HFFc6 (cell line): ENCODE results near the gene RAB7A. TPM values are rescaled to one million over a fixed set of nuclear protein-coding genes. Genes with fewer than 3 reads are reported as not detected.

Experiments
- DNase-seq: peaks from one replicate; pipeline ENCODE4 v3.0.0-alpha.2; 2018
- H3K27ac Mint-ChIP-seq: 2 replicates; pipeline ENCODE4 v1.8.0; 2020; ENCODE audit warnings: mild to moderate bottlenecking, mixed read lengths
- H3K27me3 Mint-ChIP-seq: 2 replicates; pipeline ENCODE4 v1.8.0; 2021; ENCODE audit warnings: mild to moderate bottlenecking, moderate library complexity, mixed read lengths; ENCODE audit not compliant: insufficient read depth
- H3K36me3 Mint-ChIP-seq: 2 replicates; pipeline ENCODE4 v1.8.0; 2021; ENCODE audit warnings: low read depth, mixed read lengths
- H3K4me1 Mint-ChIP-seq: 2 replicates; pipeline ENCODE4 v1.8.0; 2020; ENCODE audit warnings: low read depth, mixed read lengths
- H3K4me3 Mint-ChIP-seq: 2 replicates; pipeline ENCODE4 v1.8.0; 2020; ENCODE audit warnings: mild to moderate bottlenecking, moderate library complexity, mixed read lengths
- H3K9me3 Mint-ChIP-seq: 2 replicates; pipeline ENCODE4 v1.8.0; 2020; ENCODE audit warnings: mild to moderate bottlenecking, mixed read lengths
- CTCF ChIP-seq: fragments of 200-600 bp; sonication (generic); IDR thresholded peaks from 2 replicates; pipeline ENCODE4 v1.5.0; 2021; ENCODE audit warnings: antibody characterized with exemption, mild to moderate bottlenecking
- total RNA-seq, 6 experiments: library from RNA; stranded (reverse); fragmentation: NEBNext Ultra II Directional; extraction: Animal tissue kit (Norgen Biotek cat#: 25700); gene quantifications; 2 replicates in 1 of 6; 3 replicates in 5 of 6; pipeline ENCODE4 v1.2.3, GENCODE V29; 2021

RAB7A gene
- total RNA-seq, 6 experiments from 2014 or later, result 311 to 355 (median 323) TPM

- peaks cover 51% of the 10 kb centered on the region for H3K4me1 Mint-ChIP-seq
- DNase-seq, result no peak
- peak overlapping the region; percentile 10; the same call in 1 of the 2 replicates for H3K27ac Mint-ChIP-seq
- H3K36me3 Mint-ChIP-seq, result peaks cover 60% of the 10 kb centered on the region
- no peaks in the 10 kb centered on the region; the same call in 1 of the 2 replicates for H3K27me3 Mint-ChIP-seq
- H3K9me3 Mint-ChIP-seq, result no peaks in the 10 kb centered on the region
- H3K4me3 Mint-ChIP-seq, result no peak overlapping the region
- no peak for TF ChIP-seq CTCF
These were observed 75.9 kb downstream of the RAB7A start for GRCh38 chr3:128801779-128802380.

- no peak for DNase-seq
- TF ChIP-seq CTCF, result no peak
- Mint-ChIP-seq H3K4me1 (peaks cover 54% of the 10 kb centered on the region), H3K36me3 (peaks cover 58% of the 10 kb centered on the region), H3K9me3 (no peaks in the 10 kb centered on the region), H3K27ac (peak overlapping the region; percentile 79), H3K4me3 (0 out of 2 replicates have a peak overlapping the region, but pooled peaks have one; percentile 15), H3K27me3 (no peaks in the 10 kb centered on the region; the same call in 1 of the 2 replicates)
These were observed 77.3 kb downstream of the RAB7A start for GRCh38 chr3:128803307-128803706.

GRCh38 chr3:128804017-128804810, 78.2 kb downstream of the RAB7A start:
- no peaks in the 10 kb centered on the region; the same call in 1 of the 2 replicates for H3K27me3 Mint-ChIP-seq
- H3K36me3 Mint-ChIP-seq, result peaks cover 60% of the 10 kb centered on the region
- H3K27ac Mint-ChIP-seq, result peak overlapping the region; percentile 79
- no peak for DNase-seq
- no peaks in the 10 kb centered on the region for H3K9me3 Mint-ChIP-seq
- peaks cover 54% of the 10 kb centered on the region for H3K4me1 Mint-ChIP-seq
- peak overlapping the region; percentile 60 for H3K4me3 Mint-ChIP-seq
- no peak for TF ChIP-seq CTCF

- Mint-ChIP-seq H3K4me1 (peaks cover 54% of the 10 kb centered on the region), H3K27ac (peak overlapping the region; percentile 71), H3K4me3 (no peak overlapping the region)
These were observed 78.8 kb downstream of the RAB7A start for GRCh38 chr3:128804811-128805155.

GRCh38 chr3:128805772-128806171, 79.8 kb downstream of the RAB7A start:
- peak overlapping the region; percentile 49 for H3K4me3 Mint-ChIP-seq

More at GRCh38 chr3:128804811-128805155, 78.8 kb downstream of the RAB7A start:
- TF ChIP-seq CTCF, result no peak
- Mint-ChIP-seq H3K36me3 (peaks cover 57% of the 10 kb centered on the region), H3K9me3 (no peaks in the 10 kb centered on the region), H3K27me3 (no peaks in the 10 kb centered on the region; the same call in 1 of the 2 replicates)
- no peak for DNase-seq

More at GRCh38 chr3:128805772-128806171, 79.8 kb downstream of the RAB7A start:
- H3K27me3 Mint-ChIP-seq, result no peaks in the 10 kb centered on the region
- peaks cover 55% of the 10 kb centered on the region for H3K36me3 Mint-ChIP-seq
- no peaks in the 10 kb centered on the region for H3K9me3 Mint-ChIP-seq
- TF ChIP-seq CTCF, result no peak
- DNase-seq, result peak; percentile 36
- H3K27ac Mint-ChIP-seq, result peak overlapping the region; percentile 71
- peaks cover 54% of the 10 kb centered on the region for H3K4me1 Mint-ChIP-seq
